A673 (cell line): ENCODE data around the gene NIP7.

Experiments
- CTCF ChIP-seq: fragments of 300-800, 200-600 bp; sonication (generic); conservative IDR thresholded peaks from 2 replicates; pipeline ENCODE4 v1.5.1; 2017; ENCODE audit warnings: low read depth, mild to moderate bottlenecking, antibody characterized with exemption, low read length, moderate library complexity, mixed read lengths
- EZH2 ChIP-seq: fragments of 200-600 bp; sonication (generic); IDR thresholded peaks from 2 replicates; pipeline ENCODE4 v1.6.1; 2017; ENCODE audit warnings: borderline replicate concordance, low read depth, mild to moderate bottlenecking, mixed read lengths, antibody characterized with exemption, low read length; ENCODE audit not compliant: poor library complexity, severe bottlenecking

- TF ChIP-seq CTCF (no peak), EZH2 (no peak)
Observed at GRCh38 chr16:69293401-69293800, 46.2 kb upstream of the NIP7 start.
